Stimulated activated CD4-positive, alpha-beta T cell treated with anti-CD3 and anti-CD28 coated beads, Interleukin-15, amount 100 ng/mL, for 24 hours (primary cell): ENCODE measurements around the gene AP1S3.
"Not testable (repeated sequence)": the region's sequence is repeated elsewhere in the genome, so short reads cannot be mapped to it uniquely, and the experiment has no call there.

Experiments used
- DNase-seq: peaks from one replicate; pipeline ENCODE4 v3.0.0-alpha.2; 2020

AP1S3 gene

DNA sequence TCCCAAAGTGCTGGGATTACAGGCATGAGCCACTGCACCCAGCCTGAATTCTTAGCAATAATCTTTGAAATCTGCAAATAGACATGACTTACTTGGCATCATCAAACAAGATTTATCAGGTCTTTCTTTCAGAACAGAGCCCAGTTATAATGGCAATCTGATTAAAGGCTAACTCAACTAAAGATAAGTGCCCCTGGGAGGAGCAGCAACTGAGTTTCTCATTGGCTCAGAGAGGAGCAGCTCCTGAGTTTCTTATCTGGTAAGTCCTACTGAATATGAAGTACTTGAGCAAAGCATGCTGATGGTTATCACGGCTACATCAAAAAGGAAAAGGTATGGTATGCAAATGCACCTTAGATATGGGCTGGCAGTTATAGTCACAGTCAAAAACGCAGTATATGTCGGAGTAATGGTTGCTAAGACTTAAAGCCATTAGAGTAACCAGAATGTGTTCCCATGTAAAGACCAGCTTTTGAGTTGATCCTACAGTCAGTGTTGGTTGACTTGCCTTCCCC lies 15.0 kb upstream of the AP1S3 start:
- no peak for DNase-seq

DNA sequence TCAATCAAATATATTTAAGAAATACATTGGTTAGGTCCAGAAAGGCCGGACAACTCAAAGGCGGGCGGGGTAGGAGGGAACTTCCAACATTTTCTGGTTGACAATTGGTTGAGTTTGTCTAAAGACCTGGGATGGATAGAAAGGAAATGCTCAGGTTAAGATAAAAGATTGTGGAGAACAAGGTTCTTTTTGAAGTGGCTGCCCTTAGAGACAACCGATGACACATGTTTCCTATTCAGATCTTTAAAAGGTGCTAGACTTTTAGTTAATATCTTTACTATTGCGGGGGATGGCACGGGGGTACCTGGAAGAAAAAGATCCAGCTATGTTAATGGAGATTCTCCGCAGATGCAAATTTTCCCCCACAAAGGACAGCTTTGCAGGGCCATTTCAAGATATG lies 10.0 kb upstream of the AP1S3 start:
- DNase-seq, result no peak

DNA sequence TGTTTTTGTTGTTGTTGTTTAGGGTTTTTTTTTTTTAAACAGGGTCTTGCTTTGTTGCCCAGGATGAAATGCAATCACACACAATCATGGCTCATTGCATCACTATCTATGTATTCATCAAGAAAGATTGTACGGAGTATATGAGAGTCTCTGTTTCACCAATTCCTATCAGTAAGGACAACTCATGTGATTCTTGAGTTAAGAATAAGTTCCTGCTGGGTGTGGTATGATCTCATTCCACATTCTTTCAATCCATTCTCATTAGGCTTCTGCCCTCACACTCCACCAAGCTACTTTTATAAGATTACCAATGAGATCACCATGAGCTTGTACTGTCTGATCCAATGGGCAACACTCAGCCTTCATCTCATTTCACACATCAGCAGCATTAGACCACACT lies 9.1 kb upstream of the AP1S3 start:
- DNase-seq, result no peak

DNA sequence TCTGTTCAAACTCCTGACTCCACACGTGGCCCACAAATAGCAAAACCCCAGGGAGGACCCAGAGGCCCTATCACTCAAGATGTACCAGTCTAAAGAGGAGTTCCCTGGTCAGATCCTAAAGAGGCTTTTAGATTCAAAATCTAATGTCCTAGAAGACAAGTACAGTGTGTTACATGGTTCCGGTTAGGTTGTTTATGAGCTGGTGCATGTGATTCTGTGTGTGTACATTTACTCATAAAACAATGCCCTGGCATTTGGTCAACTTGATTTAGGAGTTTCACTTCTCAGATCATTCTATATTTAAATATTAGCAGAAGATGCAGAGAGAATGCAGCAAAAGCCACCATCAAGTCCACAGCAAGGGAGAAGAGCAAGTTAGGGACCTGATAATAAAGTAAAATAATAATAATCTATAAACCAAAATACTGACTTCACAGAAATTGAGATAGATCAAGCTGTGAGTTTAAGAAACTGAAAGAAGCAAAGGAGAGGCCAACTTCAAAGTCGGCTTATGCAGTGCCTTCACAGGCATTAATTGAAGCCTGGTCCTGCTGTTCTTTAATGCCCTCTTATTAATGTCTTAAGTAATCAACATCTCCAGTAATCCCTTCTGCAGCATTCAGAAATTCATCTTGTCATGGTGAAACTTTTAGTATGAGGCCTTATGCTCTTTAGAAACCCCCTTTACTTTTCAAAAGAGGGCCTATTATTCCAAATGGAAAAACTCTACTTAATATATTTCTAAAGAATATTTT lies 4.2 kb upstream of the AP1S3 start:
- DNase-seq, result no peak

DNA sequence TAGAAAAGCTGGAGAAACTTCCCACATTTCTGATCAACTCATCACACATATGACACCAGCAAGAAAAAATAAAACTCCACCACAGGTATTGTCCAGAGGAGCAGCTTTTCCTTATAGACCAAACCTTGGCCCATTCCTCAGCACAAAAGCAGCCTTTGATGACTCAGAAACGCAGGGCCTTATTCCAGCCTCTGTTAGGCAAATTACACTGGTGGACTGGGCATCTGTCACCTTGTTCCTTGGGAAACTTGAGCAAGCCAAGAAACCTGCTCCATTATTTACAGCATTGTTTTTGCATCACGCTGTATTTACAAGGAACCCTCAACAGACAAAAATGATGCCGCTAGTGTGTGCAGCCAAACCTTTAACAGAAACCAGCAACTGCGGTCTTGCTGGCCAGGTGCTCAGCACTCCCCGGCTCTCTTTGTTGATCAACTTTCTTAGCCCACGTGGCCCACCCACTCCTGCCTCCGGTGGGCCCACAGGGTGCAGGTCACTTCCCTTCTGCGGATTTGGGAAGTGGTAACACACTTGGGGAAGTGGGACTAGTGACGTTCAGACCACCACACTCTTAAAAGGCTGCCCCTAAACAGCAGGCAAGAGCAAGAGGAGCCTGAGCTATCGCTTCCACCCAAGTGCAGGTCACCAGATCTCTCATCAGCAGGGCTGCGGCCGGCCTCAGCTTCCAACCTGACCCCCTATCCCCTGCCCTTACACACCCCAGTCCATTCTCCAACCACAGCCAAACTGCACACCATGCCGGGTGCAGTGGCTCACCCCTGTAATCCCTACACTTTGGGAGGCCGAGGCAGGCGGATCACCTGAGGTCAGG lies 1.5 kb downstream of the AP1S3 start:
- DNase-seq, result no peak

DNA sequence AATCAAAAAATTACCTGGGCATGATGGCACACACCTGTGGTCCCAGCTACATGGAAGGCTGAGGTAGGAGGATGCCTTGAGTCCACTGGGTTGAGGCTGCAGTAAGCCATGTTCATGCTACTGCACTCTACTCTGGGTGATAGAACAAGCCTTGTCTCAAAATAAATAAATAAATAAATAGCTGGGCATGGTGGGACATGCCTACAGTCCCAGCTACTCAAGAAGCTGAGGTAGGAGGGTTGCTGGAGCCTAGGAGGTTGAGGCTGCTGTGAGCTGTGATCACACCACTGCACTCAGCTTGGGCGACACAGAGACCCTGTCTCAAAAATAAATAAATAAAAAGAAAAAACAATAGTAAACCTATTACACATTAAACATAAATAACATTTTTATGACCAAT lies 3.0 kb downstream of the AP1S3 start:
- no peak for DNase-seq

DNA sequence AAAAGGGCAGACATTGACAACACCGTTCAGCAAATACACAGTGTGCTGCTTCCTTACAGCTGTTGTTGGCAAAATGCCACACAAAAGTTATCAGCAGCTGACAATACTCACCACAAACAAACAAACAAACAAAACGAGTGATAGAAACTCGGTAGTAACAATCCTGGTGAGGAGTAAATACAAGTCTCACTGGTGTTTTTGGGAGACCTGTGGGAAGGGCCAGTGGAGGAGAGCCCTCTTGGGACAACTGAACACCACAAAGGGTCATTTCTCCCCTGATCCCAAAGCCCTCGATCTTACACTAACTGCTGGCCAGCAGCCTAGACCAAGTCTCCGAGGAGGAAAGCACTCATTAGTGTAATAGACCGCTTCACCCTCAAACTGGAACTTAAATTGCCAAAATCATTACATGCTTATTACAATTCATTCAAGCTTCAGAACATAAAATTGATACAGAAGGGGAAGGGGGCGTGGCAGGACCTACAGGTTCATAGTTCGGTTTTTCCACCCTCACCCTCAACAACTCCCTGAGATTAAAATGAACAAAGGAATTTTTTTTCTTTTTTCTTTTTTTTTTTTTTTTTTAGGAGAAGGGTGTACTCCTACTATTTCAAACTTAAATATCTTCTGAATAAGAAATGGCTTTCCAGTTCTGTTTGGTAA lies 5.0 kb downstream of the AP1S3 start:
- no peak for DNase-seq

DNA sequence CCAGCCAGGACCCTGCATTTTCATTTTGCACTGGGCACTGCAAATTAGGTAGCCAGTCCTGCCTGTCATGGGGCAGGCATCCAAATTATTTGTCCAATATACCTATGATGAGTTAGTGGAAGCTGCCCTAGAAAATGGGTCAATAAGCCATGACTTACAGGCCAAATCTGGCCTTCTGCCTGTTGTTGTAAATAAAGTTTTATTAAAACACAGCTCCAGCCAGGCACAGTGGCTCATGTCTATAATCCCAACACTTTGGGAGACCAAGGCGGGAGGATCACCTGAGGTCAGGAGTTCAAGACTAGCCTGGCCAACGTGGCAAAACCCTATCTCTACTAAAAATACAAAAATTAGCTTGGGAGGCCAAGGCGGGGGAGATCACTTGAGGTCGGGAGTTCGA lies 8.3 kb downstream of the AP1S3 start:
- DNase-seq, result no peak

DNA sequence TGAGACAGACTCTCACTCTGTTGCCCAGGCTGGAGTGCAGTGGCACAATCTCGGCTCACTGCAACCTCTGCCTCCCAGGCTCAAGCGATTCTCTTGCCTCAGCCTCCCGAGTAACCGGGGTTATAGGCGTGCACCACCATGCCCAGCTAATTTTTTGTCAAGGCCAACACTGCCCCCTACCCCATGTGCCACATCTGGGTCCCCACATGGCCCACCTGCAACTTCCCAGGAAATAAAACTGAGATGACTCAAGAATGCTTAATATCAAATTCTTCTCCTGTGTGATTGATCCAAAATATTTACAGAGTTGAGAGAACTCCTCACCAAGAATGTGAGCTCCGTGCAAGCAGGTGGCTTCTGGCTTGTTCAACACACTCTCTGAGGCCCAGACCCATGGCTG lies 9.1 kb downstream of the AP1S3 start:
- DNase-seq, result no peak

DNA sequence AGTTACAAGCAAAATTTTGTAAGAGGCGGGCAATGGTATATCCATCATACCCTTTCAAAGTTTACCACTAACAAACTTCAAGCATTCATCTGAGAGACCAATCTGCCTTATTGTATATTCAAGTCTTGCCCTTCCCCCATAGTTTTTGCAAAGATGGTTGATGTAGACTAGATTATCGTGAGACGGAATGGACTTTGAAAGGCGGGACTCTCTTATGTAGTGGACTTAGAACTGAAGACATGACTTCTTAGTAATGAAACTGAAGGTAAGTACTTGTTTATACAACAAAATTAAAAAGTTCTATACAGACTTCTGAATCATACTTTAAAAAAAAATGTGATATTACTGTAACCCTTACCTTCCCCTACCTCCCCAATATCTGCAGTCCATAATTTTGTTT lies 10.4 kb downstream of the AP1S3 start:
- DNase-seq, result no peak

DNA sequence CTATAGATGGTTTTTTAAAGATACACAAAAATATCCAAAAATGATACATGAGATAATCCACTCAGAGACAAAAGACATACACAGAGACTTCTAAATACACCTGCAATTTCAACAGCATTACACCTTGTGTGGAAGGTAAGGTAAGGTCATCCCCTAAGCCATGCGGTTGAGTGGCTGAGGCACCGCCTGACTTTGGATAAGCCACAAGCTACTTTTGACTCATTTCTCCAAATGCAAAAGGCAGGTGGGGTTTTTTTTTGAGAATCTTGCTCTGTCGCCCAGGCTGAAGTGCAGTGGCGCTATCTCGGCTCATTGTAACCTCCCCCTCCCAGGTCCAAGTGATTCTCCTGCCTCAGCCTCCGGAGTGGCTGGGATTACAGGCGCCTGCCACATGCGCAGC lies 13.1 kb downstream of the AP1S3 start:
- DNase-seq, result no peak

DNA sequence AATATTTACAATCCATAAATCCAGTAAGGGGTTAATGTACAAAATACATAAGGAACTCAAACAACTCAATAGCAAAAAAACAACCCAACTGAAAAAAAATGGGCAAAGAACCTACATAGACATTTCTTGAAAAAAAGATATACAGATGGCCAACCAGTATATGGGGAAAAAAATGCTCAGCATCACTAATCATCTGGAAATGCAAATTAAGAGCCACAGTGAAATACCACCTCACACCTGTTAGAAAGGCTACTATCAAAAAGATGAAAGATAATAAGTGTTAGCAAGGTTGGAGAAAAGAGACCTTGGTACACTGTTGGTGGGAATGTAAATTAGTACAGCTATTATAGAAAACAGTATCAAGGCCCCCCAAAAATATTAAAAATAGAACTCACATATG lies 14.6 kb downstream of the AP1S3 start:
- DNase-seq, result no peak

DNA sequence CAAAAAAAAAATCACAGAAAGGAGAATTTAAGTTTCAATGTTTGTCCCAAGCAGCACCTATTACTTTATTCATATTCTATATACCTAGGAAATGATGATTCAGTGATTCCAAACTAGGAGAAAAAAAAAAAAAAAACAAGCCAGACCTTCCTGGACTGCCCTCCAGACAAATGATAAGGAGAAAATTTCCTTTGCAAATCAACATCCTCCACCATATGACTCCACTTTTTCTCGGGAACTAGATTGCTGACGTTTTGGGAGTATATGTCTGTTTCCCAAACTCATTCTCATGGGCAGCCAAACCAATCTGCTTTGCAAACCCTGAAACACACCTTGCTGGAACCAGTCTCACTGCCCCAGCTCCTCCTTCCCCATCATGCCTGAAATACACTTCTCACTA lies 16.8 kb downstream of the AP1S3 start:
- DNase-seq, result no peak

DNA sequence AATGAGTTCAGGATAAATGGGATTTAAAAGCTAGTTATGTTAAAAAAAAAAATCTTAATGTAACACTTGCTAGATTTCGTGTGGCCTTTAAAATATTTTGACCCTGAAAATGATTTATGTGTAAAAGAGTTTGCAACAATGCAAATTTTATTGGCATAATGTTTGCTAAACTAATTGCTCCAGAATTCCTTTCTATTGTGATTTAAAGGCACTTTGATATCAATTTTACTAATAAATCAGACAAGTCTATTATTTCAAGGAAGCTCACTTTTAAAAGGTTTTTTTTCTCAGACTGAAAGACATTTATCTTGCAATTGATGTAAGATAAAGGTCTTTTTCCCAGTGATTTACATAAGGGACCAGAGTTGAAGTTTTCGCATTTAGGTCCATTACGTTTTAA lies 17.5 kb downstream of the AP1S3 start:
- DNase-seq, result no peak

DNA sequence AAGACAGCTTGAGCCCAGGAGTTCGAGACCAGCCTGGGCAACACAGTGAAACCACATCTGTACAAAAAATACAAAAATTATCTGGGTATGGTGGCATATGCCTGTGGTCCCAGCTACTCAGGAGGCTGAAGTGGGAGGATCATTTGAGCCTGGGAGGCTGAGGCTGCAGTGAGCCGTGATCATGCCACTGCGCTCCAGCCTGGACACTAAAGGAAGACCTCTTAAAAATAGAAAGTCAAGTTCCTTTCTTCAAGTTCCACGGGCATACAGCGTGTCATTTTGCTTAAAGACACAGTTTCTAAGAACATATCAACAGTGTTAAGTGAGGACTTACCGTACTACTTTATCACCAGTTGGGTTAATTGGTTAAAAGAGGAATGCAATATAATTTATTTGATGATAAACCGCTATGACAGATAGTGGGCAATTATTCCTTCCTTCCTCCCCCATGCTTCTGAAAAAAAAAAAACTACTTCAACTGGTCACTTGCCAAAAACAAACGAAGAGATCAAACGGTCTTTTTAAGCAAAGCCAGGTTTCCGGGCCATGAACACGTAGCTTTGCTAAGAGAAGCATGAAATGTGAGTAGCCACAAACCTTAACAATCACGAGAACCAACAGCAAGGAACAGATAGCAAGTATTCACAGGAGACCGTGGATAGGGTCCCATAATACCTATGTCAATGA lies 21.4 kb downstream of the AP1S3 start:
- no peak for DNase-seq

DNA sequence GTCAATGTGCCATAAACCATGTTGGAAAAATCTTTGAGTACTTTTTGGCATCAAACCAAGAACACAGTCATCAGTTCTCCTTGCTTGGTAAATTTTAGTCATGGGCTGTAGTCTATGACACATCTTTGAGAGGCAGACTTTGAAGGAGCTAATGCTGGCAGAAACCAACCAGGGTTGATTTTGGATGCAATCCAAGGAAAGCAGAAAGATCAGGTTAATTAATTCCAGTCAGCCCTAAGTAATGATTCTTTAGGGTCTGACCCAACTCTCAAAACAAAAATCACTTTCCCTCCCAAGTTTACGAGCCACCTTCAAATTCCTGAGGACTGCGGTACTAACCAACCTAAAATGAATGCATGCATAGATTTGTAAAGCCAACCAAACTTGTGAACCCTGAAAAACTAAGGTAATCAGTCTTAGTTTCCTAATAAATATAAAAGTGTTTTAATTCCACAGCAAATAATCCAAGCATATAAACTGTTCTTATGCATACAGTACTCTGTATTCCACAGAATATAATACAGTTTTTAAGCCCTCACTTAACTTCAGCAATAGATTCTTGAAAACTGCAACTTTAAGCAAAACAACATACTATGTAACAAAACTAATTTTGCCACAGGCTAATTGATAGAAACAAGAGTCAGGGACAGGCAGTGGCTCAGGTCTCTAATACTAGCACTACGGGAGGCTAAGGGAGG lies 22.0 kb downstream of the AP1S3 start:
- no peak for DNase-seq

DNA sequence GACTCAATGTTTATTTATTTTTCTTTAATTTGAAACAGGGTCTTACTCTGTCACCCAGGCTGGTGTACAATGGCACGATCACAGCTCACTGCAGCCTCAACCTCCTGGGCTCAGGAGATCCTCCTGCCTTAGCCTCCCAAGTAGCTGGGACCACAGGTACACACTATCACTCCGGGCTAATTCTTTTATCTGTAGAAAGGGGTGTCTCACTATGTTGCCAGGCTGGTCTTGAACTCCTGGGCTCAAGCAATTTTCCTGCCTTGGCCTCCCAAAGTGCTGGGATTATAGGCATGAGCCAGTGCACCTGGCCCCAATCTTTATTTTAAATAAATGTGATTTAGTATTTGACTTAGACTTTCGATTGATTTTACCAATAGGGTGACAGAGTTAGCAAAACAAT lies 22.6 kb downstream of the AP1S3 start:
- DNase-seq, result not testable (repeated sequence)

DNA sequence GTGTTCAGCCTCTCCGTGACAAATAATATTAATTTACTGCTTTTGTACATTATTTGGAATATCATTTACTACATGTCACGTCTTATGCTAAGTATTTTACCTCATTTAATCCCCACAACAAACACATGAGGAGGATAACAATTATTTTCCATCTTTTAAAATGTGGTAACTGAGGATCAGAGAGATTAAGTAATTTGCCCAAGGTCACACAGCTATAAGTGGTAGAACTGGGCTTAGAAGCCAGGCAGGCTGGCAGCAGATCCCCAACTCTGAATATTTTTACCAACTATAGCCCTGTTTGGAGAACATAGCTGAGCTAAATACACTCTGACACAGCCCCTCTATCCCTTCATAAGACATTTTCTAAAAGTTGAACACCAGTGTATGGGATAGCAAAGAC lies 24.1 kb downstream of the AP1S3 start:
- DNase-seq, result no peak

DNA sequence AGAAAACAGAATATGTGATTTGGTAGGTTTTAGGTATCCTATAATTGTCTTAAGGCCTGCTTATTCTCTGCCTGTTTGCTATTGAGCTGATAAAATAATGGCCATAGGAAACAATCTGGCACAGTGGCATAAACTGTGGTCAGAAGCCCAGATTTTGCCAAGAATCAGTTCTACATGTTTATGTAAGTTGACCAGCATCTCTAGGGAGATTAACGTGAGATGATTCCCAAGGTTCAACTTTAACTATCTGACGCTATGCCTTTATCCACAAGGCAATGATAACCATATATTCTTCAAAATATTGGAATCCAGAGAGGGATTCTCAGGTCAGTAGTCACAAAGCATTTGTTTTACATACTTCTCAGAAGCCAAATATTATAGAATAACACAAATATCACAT lies 25.6 kb downstream of the AP1S3 start:
- DNase-seq, result no peak

DNA sequence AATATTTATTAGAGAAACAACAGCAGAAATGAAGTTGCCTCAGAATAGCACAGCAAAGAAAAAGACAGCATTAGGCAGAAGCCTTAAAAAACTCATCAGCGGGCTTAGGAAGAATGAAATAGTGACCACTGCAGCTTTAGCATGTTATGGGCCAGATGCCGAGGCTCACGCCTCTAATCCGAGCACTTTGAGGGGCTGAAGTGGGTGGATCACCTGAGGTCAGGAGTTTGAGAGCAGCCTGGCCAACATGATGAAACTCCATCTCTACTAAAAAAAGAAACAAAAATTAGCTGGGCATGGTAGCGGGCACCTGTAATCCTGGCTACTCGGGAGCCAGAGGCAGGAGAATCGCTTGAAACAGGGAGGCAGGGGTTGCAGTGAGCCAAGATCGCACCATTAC lies 32.4 kb downstream of the AP1S3 start:
- no peak for DNase-seq

DNA sequence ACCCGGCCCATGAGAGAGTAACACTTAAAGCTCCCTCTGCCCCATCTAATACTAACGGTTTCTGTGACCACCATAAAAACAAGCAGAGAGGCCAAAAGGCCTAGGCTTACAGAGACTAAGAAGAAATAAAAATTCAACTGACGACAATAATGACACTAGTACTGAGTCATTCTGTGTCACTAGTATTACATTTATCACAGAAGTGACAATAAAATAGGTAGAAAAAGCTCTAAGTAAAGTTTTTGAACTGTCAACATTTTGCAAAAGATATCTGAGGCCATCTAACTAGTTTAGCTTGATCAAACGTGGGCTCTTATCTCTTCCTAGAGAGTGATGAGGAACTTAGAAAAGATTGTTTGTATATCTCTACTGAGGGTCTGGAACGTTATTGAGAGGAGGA lies 35.6 kb downstream of the AP1S3 start:
- no peak for DNase-seq

DNA sequence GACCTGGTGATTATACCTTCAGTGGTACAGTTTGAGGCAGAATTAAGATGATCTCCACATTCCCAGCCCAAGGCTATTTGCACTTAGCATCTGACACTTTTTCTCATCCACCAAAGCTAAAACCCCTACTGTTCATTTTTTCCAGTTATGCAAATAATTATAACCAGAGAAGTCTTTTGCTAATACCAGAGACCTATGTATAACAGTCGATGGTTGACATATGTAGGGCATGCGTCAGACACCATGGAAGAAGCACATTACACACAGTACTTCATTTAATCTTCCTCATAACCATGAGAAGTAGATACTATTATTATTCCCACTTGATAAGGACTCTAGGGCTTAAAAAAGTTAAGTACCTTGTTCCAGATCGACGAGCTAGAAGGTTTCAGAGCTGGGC lies 36.5 kb downstream of the AP1S3 start:
- no peak for DNase-seq
